Neuronal stem cell (in vitro differentiated cells): ENCODE measurements around the gene KRTAP10-9.

Source experiments
- DNase-seq: peaks from one replicate; pipeline ENCODE4 v3.0.0-alpha.2; 2013; ENCODE audit warnings: low spot score
- H2AFZ ChIP-seq: one replicate; pipeline ENCODE4 v1.6.1; 2013; ENCODE audit warnings: mild to moderate bottlenecking, low read length, inconsistent platforms
- H2AK5ac ChIP-seq: 2 replicates; pipeline ENCODE4 v1.6.1; 2013; ENCODE audit warnings: low read depth, mild to moderate bottlenecking, inconsistent platforms, low read length, moderate library complexity, mixed read lengths
- H2BK120ac ChIP-seq: 2 replicates; pipeline ENCODE4 v1.6.1; 2013; ENCODE audit warnings: low read depth, mild to moderate bottlenecking, inconsistent platforms, low read length, moderate library complexity, mixed read lengths
- H2BK12ac ChIP-seq: one replicate; pipeline ENCODE4 v1.6.1; 2013; ENCODE audit warnings: low read length, inconsistent platforms
- H2BK15ac ChIP-seq: 2 replicates; pipeline ENCODE4 v1.6.1; 2013; ENCODE audit warnings: mild to moderate bottlenecking, low read length, inconsistent platforms, mixed read lengths
- H2BK5ac ChIP-seq: one replicate; pipeline ENCODE4 v1.6.1; 2013; ENCODE audit warnings: inconsistent platforms, mild to moderate bottlenecking, low read length, moderate library complexity
- H3K14ac ChIP-seq: one replicate; pipeline ENCODE4 v1.6.1; 2013; ENCODE audit warnings: low read length, inconsistent platforms
- H3K18ac ChIP-seq: 2 replicates; pipeline ENCODE4 v1.6.1; 2013; ENCODE audit warnings: low read length, inconsistent platforms
- H3K23ac ChIP-seq: 2 replicates; pipeline ENCODE4 v1.6.1; 2013; ENCODE audit warnings: low read depth, mild to moderate bottlenecking, mixed read lengths, low read length, inconsistent platforms; ENCODE audit not compliant: poor library complexity
- H3K27ac ChIP-seq: replicated peaks from 3 replicates; pipeline ENCODE4 v1.5.1; 2013; ENCODE audit warnings: low read length, inconsistent platforms
- H3K27me3 ChIP-seq, 3 experiments: 2 replicates each; pipeline ENCODE4 v1.6.1; 2013; ENCODE audit warnings: low read length in 3 of 3, mild to moderate bottlenecking in 2 of 3, inconsistent platforms in 1 of 3, low read depth in 1 of 3, mixed read lengths in 1 of 3, moderate library complexity in 1 of 3; ENCODE audit not compliant: control insufficient read depth in 3 of 3, insufficient read depth in 3 of 3
- H3K36me3 ChIP-seq, 2 donors: replicated peaks in 1 of 2; 2 replicates each; pipeline ENCODE4 v1.6.1; 2013; ENCODE audit warnings: low read length in 2 of 2; ENCODE audit not compliant: control insufficient read depth in 2 of 2, insufficient read depth in 2 of 2
- H3K4ac ChIP-seq: 2 replicates; pipeline ENCODE4 v1.6.1; 2013; ENCODE audit warnings: inconsistent platforms, mild to moderate bottlenecking, low read length, moderate library complexity
- H3K4me1 ChIP-seq, 2 donors: 1 replicate in 1 of 2; 2 replicates in 1 of 2; pipeline ENCODE4 v1.6.1; 2013; ENCODE audit warnings: low read length in 2 of 2, low read depth in 1 of 2; ENCODE audit not compliant: control insufficient read depth in 2 of 2, insufficient read depth in 1 of 2
- H3K4me2 ChIP-seq: one replicate; pipeline ENCODE4 v1.6.1; 2013; ENCODE audit warnings: mild to moderate bottlenecking, low read length, inconsistent platforms; ENCODE audit not compliant: insufficient read depth, poor library complexity, severe bottlenecking
- H3K4me3 ChIP-seq, 2 donors: 2 replicates each; pipeline ENCODE4 v1.5.1; 2013; ENCODE audit warnings: low read length in 2 of 2, mild to moderate bottlenecking in 2 of 2, inconsistent platforms in 1 of 2, moderate library complexity in 1 of 2
- H3K79me1 ChIP-seq: one replicate; pipeline ENCODE4 v1.6.1; 2013; ENCODE audit warnings: low read depth, mild to moderate bottlenecking, inconsistent platforms, low read length, moderate library complexity
- H3K9ac ChIP-seq: one replicate; pipeline ENCODE4 v1.6.1; 2013; ENCODE audit warnings: mild to moderate bottlenecking, low read depth, low read length, inconsistent platforms; ENCODE audit not compliant: poor library complexity
- H3K9me3 ChIP-seq, 2 donors: replicated peaks in 1 of 2; 2 replicates each; pipeline versions ENCODE3 to v1.6.1; 2013; ENCODE audit warnings: low read length in 2 of 2, mild to moderate bottlenecking in 2 of 2, inconsistent platforms in 1 of 2, low read depth in 1 of 2, mixed read lengths in 1 of 2, moderate library complexity in 1 of 2; ENCODE audit not compliant: control insufficient read depth in 2 of 2, insufficient read depth in 1 of 2
- H4K8ac ChIP-seq: one replicate; pipeline ENCODE4 v1.6.1; 2013; ENCODE audit warnings: low read depth, mild to moderate bottlenecking, inconsistent platforms, low read length, moderate library complexity
- H4K91ac ChIP-seq: one replicate; pipeline ENCODE4 v1.6.1; 2013; ENCODE audit warnings: low read length, low read depth, mild to moderate bottlenecking, inconsistent platforms; ENCODE audit not compliant: poor library complexity
- WGBS, 2 donors: extraction: QIAGEN DNeasy Blood & Tissue Kit; methylation state at CpG; one replicate each; pipeline ENCODE4 v1.1.7; 2013; ENCODE audit warnings: missing lambda C conversion rate in 2 of 2, mixed read lengths in 1 of 2; ENCODE audit not compliant: insufficient read length in 2 of 2, insufficient replicate concordance in 1 of 2; ENCODE audit errors: extremely low coverage in 2 of 2; 5-methylcytosine and 5-hydroxymethylcytosine counted together

The KRTAP10-9 gene

GRCh38 chr21:44617071-44617501 is 9.8 kb upstream of the KRTAP10-9 start:
- WGBS, 2 donors = no CpG with 5 or more reads among the region's 8 CpGs
- Histone ChIP-seq H3K18ac (peak overlapping the region; percentile 78), H3K4me3 (no peak overlapping the region), H3K23ac (no peak overlapping the region), H3K4me2 (no peak overlapping the region), H3K36me3 (no peaks in the 10 kb centered on the region), H3K4me1 (no peaks in the 10 kb centered on the region), H3K4ac (no peak overlapping the region), H4K8ac (no peak overlapping the region), H2BK12ac (peak overlapping the region; percentile 60), H2AK5ac (peak overlapping the region; percentile 41), H3K79me1 (no peaks in the 10 kb centered on the region), H3K14ac (no peak overlapping the region), H3K9me3 (peaks cover 2 to 5% of the 10 kb centered on the region in 2 donors), H3K27me3 (no peaks in the 10 kb centered on the region), H2BK5ac (peak overlapping the region; percentile 26), H3K9ac (no peak overlapping the region), H3K27ac (no peak overlapping the region), H2BK120ac (no peak overlapping the region), H4K91ac (no peak overlapping the region), H2BK15ac (no peak overlapping the region), H2AFZ (no peak overlapping the region)
- DNase-seq = no peak

GRCh38 chr21:44618504-44618903 is 8.4 kb upstream of the KRTAP10-9 start:
- DNase-seq = no peak
- no peak overlapping the region for H2BK120ac ChIP-seq
- no peak overlapping the region for H3K4me3 ChIP-seq
- no peaks in the 10 kb centered on the region for H3K79me1 ChIP-seq
- no peak overlapping the region for H3K4me2 ChIP-seq
- no peak overlapping the region for H3K18ac ChIP-seq
- H3K14ac ChIP-seq = no peak overlapping the region
- no peak overlapping the region for H2AK5ac ChIP-seq
- peaks cover 5% of the 10 kb centered on the region in 2 donors for H3K9me3 ChIP-seq
- no peak overlapping the region for H2BK12ac ChIP-seq
- no peaks in the 10 kb centered on the region for H3K4me1 ChIP-seq
- no peak overlapping the region for H3K23ac ChIP-seq
- no peak overlapping the region for H2BK5ac ChIP-seq
- H3K4ac ChIP-seq = no peak overlapping the region
- H3K9ac ChIP-seq = no peak overlapping the region
- H3K27me3 ChIP-seq = no peaks in the 10 kb centered on the region
- H4K8ac ChIP-seq = no peak overlapping the region
- no peak overlapping the region for H4K91ac ChIP-seq
- no CpG with 5 or more reads among the region's 4 CpGs for WGBS, 2 donors
- no peak overlapping the region for H2AFZ ChIP-seq
- H2BK15ac ChIP-seq = no peak overlapping the region
- H3K36me3 ChIP-seq = no peaks in the 10 kb centered on the region
- no peak overlapping the region for H3K27ac ChIP-seq

GRCh38 chr21:44618909-44619308 is 8.0 kb upstream of the KRTAP10-9 start:
- no CpG with 5 or more reads among the region's 3 CpGs for WGBS, 2 donors
- H3K4me3 ChIP-seq = no peak overlapping the region

GRCh38 chr21:44619886-44620285 is 7.0 kb upstream of the KRTAP10-9 start:
- no peak overlapping the region for H3K4ac ChIP-seq
- no peak overlapping the region for H2BK12ac ChIP-seq
- H2BK5ac ChIP-seq = no peak overlapping the region
- peaks cover 8 to 9% of the 10 kb centered on the region in 2 donors for H3K9me3 ChIP-seq
- no peaks in the 10 kb centered on the region for H3K27me3 ChIP-seq
- H2AK5ac ChIP-seq = no peak overlapping the region
- H4K91ac ChIP-seq = no peak overlapping the region
- H3K4me1 ChIP-seq = no peaks in the 10 kb centered on the region
- H4K8ac ChIP-seq = no peak overlapping the region
- no peak overlapping the region for H3K9ac ChIP-seq
- no peak overlapping the region for H3K23ac ChIP-seq
- no peak for DNase-seq
- no peak overlapping the region for H3K4me3 ChIP-seq
- no peak overlapping the region for H2BK15ac ChIP-seq
- H2AFZ ChIP-seq = no peak overlapping the region
- no peak overlapping the region for H3K14ac ChIP-seq
- H3K4me2 ChIP-seq = no peak overlapping the region
- no peak overlapping the region for H3K27ac ChIP-seq
- H3K36me3 ChIP-seq = no peaks in the 10 kb centered on the region
- no peak overlapping the region for H2BK120ac ChIP-seq
- no peaks in the 10 kb centered on the region for H3K79me1 ChIP-seq
- H3K18ac ChIP-seq = no peak overlapping the region
- WGBS, 2 donors = no CpG with 5 or more reads among the region's 6 CpGs

More at GRCh38 chr21:44618909-44619308, 8.0 kb upstream of the KRTAP10-9 start:
- no peak overlapping the region for H3K9ac ChIP-seq
- no peak overlapping the region for H3K14ac ChIP-seq
- no peak overlapping the region for H4K8ac ChIP-seq
- no peaks in the 10 kb centered on the region for H3K79me1 ChIP-seq
- H2BK15ac ChIP-seq = no peak overlapping the region
- no peak overlapping the region for H3K27ac ChIP-seq
- no peak overlapping the region for H3K4me2 ChIP-seq
- H3K4me1 ChIP-seq = no peaks in the 10 kb centered on the region
- H2AFZ ChIP-seq = no peak overlapping the region
- H3K36me3 ChIP-seq = no peaks in the 10 kb centered on the region
- no peak overlapping the region for H4K91ac ChIP-seq
- H2BK12ac ChIP-seq = no peak overlapping the region
- H3K27me3 ChIP-seq = no peaks in the 10 kb centered on the region
- no peak overlapping the region for H3K4ac ChIP-seq
- no peak overlapping the region for H2BK5ac ChIP-seq
- H3K18ac ChIP-seq = no peak overlapping the region
- H2BK120ac ChIP-seq = no peak overlapping the region
- no peak overlapping the region for H2AK5ac ChIP-seq
- DNase-seq = no peak
- H3K9me3 ChIP-seq = peaks cover 5% of the 10 kb centered on the region in 2 donors
- H3K23ac ChIP-seq = no peak overlapping the region
